HG03139 (cell line): ENCODE data around the gene CNOT3.
A peak's percentile ranks its signal among the peaks of the same experiment; 100 is the strongest.
"Not testable (repeated sequence)": the region's sequence is repeated elsewhere in the genome, so short reads cannot be mapped to it uniquely, and the experiment has no call there.

ENCODE experiments used
- ATAC-seq: cut with Tn5 transposase; IDR thresholded peaks from one replicate; pipeline ENCODE4 v1.9.1; 2021; ENCODE audit not compliant: unreplicated experiment

The CNOT3 gene

DNA sequence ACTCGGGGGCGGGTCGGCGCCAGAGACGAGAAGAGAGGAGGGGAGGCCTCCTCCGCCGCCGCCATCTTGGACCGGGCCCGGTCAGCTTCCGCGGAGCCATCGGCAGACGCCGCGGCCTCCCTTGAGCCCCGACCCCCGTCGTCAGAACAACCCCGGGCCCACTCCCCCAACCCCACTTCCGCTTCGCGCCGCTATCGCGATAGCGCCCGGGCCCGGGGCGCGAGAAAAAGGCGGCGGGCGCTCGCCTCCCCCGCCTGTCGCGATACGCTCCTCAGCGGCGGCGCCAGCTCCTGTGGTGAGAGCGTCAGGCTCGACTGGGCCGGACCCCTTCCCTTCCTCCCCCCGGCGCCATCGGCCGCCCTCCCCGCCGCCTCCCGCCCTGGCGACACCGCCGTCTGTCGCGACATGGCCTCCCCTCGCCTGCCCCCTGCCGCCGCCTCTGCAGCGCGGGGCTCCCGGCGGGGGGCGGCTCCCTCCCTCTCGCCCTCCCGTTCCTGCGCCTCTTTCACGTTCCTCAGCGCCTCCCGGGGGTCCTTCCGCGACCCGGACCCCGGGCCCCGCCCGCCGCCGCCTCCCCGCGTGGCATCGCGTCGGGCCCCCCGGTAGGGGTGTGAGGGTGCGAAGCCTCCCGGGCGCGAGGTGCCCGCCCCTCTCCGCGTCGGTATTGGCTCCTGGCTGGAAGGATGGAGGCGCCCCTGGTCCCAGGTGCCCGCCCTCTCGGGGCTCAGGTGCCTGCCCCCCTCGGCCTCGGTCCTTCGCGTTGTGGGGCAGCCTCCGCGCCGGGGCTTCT is at the start of gene CNOT3:
CNOT3 (plus strand) TSS at position 64 of the 790 bp plus-strand sequence. CDS start 5,217 bp downstream, outside the sequence.
- ATAC-seq, result no peak

DNA sequence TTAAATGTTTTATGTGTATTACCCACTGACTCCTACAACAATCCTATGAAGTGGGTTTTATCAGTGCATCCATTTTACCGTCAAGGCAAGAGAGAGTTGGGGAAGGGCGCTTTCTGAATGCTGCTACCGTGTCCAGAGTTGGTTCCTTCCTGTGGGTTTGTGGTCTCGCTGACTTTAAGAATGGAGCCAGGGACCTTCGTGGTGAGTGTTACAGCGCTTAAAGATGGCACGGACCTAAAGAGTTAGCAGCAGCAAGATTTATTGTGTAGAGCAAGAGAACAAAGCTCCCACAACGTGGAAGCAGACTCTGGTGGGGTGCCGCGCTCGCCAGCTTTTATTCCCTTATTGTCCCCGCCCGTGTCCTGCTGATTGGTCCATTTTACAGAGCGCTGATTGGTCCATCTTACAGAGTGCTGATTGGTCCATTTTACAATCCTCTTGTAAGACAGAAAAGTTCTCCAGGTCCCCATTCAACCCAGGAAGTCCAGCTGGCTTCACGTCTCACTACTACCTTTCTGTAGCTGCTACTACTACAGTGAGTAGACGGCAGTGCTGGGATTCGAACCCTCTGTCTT is 43.0 kb upstream of the CNOT3 start:
- no peak for ATAC-seq

DNA sequence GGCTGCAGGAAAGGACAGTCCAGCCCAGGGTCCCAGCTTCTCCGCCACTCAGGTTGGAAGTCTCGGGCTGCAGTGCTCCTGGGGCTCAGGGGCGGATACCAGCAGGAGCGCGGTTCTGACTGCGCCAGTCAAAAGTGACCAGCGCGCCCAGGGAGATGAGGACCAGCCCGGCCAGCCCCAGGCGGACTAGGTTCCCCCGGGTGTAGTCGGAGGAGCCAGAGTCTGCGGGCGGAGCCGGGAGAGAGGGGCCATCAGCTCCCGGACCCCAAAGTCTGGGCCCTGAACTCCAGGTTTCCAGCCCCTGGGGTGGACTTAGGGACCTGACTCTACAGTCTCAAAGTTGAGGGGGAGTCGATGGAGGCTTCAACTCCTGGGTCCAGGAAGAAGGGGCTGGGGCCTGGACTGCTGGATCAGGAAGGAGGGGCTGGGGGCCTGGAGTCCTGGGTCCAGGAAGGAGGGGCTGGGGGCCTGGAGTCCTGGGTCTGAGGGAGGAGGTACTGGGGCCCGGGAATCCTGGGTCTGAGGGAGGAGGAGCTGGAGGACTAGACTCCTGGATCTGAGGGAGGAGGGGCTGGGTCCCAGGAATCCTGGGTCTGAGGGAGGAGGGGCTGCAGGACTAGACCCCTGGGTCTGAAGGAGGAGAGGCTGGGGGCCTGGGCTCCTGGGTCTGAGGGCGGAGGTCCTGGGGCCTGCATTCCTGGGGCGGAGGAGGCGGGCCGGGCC is 42.3 kb upstream of the CNOT3 start:
- no peak for ATAC-seq

GRCh38 chr19:54095859-54096616 is 41.5 kb upstream of the CNOT3 start:
- not testable (repeated sequence) for ATAC-seq

- ATAC-seq, result no peak
These were observed 40.9 kb upstream of the CNOT3 start for GRCh38 chr19:54096617-54097106.

- ATAC-seq, result no peak
These were observed 38.2 kb upstream of the CNOT3 start for GRCh38 chr19:54099190-54099902.

- not testable (repeated sequence) for ATAC-seq
These were observed 37.7 kb upstream of the CNOT3 start for GRCh38 chr19:54099903-54100255.

DNA sequence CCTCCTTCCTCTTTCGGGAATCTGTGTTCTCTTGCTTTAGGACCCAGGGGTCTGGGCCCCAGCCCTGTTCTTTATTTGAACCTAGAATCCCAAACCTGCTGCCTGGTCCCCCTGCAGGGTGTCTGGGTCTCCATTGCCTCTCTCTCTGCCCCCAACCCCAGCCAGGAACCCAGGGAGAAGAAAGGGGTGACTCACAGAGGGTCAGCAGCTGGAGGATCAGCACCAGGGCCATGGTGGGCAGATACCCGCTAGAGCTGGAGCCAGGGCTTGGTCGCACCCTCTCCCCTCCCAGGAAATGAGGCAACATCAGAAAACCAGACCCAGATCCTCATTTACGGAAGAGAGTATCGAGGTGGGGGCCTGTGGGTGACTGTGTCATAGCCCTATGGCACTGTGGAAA is 37.0 kb upstream of the CNOT3 start, which contains the start of gene OSCAR:
OSCAR (minus strand) TSS at position 243 of the 400 bp plus-strand sequence; CDS start at position 232, 11 bp downstream.
- no peak for ATAC-seq

DNA sequence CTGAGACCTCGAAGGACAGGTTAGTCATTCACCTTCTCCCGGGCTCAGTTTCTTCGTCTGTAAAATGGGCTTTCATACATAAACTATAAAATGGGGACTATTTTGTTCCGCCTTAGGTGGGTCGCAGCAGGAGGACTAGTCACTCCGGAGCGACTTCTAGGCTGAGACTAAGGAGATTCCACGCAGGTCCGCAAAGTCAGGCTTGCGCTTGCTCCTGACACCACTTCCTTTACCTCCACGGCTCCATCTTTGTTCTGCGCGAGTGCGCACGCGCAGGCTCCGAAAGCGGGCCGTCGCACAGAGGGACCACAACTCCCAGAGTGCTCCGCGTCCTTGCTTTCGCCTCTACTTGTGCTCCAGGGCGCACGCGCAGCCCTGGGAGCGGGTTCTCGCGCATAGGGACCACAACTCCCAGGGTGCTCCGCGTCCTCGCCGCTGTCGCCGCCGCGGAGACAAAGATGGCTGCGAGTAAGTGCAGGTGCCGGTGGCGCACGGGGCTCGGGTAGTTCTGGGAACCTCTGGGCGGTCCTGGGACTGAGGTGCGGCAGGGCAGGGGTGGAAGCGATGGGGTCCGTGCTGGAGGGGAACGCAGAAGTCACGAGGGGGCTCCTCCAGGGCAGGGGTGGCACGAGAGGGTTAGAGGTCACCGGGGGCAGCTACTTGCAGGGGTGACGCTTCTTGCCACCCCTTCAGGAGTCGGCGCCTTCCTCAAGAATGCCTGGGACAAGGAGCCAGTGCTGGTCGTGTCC is 35.0 kb upstream of the CNOT3 start, which contains the start of gene NDUFA3:
NDUFA3 (plus strand) TSS at position 435 of the 749 bp plus-strand sequence; CDS start at position 459, 24 bp downstream.
- ATAC-seq, result peak; percentile 97

- no peak for ATAC-seq
These were observed 32.4 kb upstream of the CNOT3 start for GRCh38 chr19:54104998-54105715.

DNA sequence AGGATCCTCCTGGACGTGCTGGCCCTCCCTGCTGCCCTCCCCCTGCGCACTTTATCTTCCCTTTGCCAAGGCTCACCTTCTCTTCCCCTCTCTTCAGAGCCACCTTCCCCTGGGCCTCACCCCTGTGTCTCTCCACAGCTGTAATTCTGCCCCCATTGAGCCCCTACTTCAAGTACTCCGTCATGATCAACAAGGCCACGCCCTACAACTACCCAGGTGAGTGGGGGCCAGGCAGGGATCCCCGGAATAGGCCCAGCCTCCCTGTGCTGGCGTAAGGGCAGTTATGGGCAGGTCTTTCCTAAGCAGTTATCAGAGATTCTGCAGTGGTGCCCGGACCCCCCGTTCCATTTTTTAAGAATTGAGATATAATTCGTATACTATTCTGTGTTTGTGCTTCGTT is 31.8 kb upstream of the CNOT3 start:
- ATAC-seq, result no peak

DNA sequence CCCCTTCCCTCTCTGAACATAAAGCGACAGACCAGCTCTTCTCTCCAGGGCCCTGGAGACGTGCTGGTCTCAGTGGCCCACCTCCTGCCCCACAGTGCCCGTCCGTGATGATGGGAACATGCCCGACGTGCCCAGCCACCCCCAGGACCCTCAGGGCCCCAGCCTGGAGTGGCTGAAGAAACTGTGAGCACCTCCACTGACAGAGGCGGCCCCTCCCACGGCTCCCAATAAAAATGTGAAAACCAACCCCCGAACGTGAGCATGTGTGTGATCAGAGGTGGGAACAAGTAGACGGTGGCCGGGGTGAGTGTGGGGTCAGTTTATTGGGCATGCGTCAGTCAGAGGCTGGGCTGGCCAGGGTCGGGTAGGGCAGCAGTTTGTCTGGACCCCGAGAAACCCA is 30.8 kb upstream of the CNOT3 start:
- no peak for ATAC-seq

- no peak for ATAC-seq
These were observed 29.6 kb upstream of the CNOT3 start for GRCh38 chr19:54107876-54108490.

DNA sequence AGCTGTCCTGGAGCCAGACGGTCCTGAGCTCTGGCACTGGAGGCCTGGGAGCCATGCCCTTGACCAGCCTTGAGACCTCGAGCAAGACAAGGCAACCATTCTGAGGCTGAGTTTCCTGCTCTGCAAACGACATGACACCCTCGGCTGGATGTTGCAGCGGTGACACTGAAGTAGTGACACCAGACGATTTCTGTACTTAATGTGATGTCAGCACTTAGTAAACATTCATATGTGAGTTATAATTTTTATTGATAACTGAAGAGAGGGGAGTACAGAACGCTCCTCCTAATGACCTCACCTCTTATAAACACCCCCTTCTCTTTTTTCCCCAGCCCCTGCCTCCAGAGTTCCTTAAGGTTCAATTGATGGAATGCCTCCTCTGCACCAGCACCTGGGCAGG is 29.1 kb upstream of the CNOT3 start:
- no peak for ATAC-seq

DNA sequence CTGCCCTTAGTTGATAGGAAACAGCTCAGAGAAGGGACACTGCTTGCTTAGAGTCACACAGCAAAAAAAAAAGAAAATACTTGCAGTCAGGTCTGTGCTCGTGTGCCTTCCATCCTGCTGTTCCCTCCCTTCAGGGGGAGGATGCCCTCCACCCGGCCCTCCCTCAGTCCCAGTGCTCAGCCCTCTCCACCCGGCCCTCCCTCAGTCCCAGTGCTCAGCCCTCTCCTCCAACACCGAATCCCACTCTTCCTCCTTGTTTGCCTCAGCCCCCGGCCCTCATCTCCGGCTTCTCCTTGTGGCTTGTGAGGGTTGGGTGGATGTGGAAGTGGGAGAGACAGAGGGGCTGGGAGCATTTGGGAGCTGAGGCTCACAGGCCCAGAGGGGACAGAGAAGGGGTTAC is 27.9 kb upstream of the CNOT3 start:
- ATAC-seq, result no peak

DNA sequence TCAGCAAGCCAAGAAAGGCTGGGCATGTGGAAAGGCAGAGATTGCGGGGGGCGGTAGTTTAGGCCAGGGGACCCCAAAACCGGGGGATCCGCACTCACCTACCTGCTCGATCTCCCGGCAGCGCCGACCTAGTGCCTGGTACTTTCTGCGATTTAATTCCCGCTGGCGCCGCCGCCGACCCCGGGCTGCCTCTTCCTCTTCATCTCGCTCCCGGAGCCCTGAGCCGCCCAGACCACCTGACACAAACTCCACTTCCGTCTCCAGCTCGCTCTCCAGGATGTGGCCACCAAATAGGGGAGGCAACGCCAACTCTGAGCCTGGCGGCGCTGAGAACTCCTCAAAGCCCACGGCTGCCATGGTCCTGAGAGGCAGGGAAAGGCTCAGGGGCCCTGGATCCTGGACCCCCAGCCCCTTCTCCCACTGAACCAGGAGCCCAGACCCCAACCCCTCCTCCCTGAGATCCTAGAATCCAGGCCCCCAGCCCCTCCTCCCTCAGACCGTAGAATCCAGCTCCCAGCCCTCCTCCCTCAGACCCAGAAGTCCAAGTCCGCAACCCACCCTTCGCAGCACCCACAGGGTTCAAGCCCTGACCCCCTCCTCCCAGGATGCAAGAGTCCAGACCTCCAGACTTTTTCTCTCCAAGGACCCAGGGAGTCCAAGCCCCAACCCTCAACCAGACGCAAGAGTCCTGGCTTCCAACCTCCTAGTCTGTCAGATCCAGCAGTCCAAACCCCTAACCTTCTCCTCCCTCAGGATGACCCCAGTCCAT is 23.0 kb upstream of the CNOT3 start:
- no peak for ATAC-seq
